C4-2B (cell line): Measurements from ENCODE around the gene ABCB11.
"Not testable (repeated sequence)": the region's sequence is repeated elsewhere in the genome, so short reads cannot be mapped to it uniquely, and the experiment has no call there.

ENCODE experiments used
- H3K27ac ChIP-seq: fragments of 450-650 bp; 2 replicates; pipeline ENCODE4 v1.5.1; 2017
- CTCF ChIP-seq: fragments of 450-650 bp; conservative IDR thresholded peaks from 2 replicates; pipeline ENCODE4 v1.5.1; 2017; ENCODE audit warnings: mild to moderate bottlenecking
- ZFX ChIP-seq: fragments of 450-650 bp; IDR thresholded peaks from 2 replicates; pipeline ENCODE4 v1.6.1; 2017

The ABCB11 gene

GRCh38 chr2:169071455-169071854, 40.3 kb upstream of the ABCB11 start:
- TF ChIP-seq ZFX (no peak), CTCF (no peak)
- no peak overlapping the region for H3K27ac ChIP-seq

GRCh38 chr2:169069833-169070232, 38.7 kb upstream of the ABCB11 start:
- no peak overlapping the region for H3K27ac ChIP-seq

GRCh38 chr2:169069341-169069740, 38.2 kb upstream of the ABCB11 start, which contains the start of gene DHRS9:
Gene DHRS9 (plus strand): TSS chr2:169069563. CDS start chr2:169081582, 12,019 bp downstream.
- no peak within 1 kb of the TSS for H3K27ac ChIP-seq
- TF ChIP-seq ZFX (no peak), CTCF (no peak)

More at GRCh38 chr2:169069833-169070232, 38.7 kb upstream of the ABCB11 start:
- TF ChIP-seq CTCF: no peak

DNA sequence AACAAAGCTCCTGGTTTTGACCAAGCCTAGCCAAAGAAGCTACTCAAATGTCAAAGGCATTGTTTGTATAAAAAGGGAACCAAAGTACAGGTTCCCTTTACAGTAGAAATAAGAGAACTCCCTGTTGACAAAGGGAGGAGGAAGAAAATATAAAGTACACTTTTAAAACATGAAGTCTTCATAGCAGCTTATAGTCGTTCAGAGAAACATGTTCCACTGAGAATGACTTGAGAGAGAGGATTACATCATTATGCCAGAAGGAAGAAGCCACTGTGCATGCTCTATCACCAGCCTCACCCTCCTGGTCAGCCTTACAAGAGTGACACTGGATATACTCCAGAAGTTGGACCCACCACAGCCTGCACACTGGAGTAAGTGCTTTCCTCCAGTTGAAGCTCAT, 35.8 kb upstream of the ABCB11 start:
- H3K27ac ChIP-seq: no peak overlapping the region; the same call in 1 of the 2 replicates
- no peak for TF ChIP-seq ZFX
- TF ChIP-seq CTCF: no peak

GRCh38 chr2:169065864-169066517, 34.9 kb upstream of the ABCB11 start:
- TF ChIP-seq CTCF (no peak), ZFX (no peak)

GRCh38 chr2:169065422-169065821, 34.3 kb upstream of the ABCB11 start:
- no peak for TF ChIP-seq ZFX
- no peak for TF ChIP-seq CTCF
- H3K27ac ChIP-seq: no peak overlapping the region

More at GRCh38 chr2:169065864-169066517, 34.9 kb upstream of the ABCB11 start:
- H3K27ac ChIP-seq: peak overlapping the region; percentile 50; the same call in 1 of the 2 replicates

GRCh38 chr2:169064199-169064598, 33.1 kb upstream of the ABCB11 start:
- H3K27ac ChIP-seq: peak overlapping the region; percentile 35

GRCh38 chr2:169054575-169054974, 23.5 kb upstream of the ABCB11 start:
- H3K27ac ChIP-seq: not testable (repeated sequence)
